ENCODE measurements around the gene PTPRF.

Gene PTPRF

GRCh38 chr1:43513471-43514173 lies 17.1 kb upstream of the PTPRF start:
- DNase-seq (ENCODE audit: low read depth) = no peak

GRCh38 chr1:43518935-43519686 lies 11.6 kb upstream of the PTPRF start:
- DNase-seq (ENCODE audit: low read depth) = no peak

GRCh38 chr1:43520100-43520778 lies 10.4 kb upstream of the PTPRF start:
- no peak for DNase-seq (ENCODE audit: low read depth)

- DNase-seq (ENCODE audit: low read depth) = no peak
Measured at GRCh38 chr1:43521078-43521477, 9.6 kb upstream of the PTPRF start.

GRCh38 chr1:43521756-43522155 lies 8.9 kb upstream of the PTPRF start:
- no peak for DNase-seq (ENCODE audit: low read depth)

- no peak for DNase-seq (ENCODE audit: low read depth)
Measured at GRCh38 chr1:43522431-43522775, 8.3 kb upstream of the PTPRF start.

- no peak for DNase-seq (ENCODE audit: low read depth)
Measured at GRCh38 chr1:43522776-43523480, 7.8 kb upstream of the PTPRF start.

- no peak for DNase-seq (ENCODE audit: low read depth)
Measured at GRCh38 chr1:43524804-43525203, 5.9 kb upstream of the PTPRF start.

- DNase-seq (ENCODE audit: low read depth) = no peak
Measured at GRCh38 chr1:43526002-43526401, 4.7 kb upstream of the PTPRF start.

GRCh38 chr1:43527111-43527878 lies 3.4 kb upstream of the PTPRF start:
- no peak for DNase-seq (ENCODE audit: low read depth)

GRCh38 chr1:43529206-43529731 lies 1.4 kb upstream of the PTPRF start:
- peak; percentile 74 for DNase-seq (ENCODE audit: low read depth)

GRCh38 chr1:43531107-43531905 lies 623 bp downstream of the PTPRF start:
- DNase-seq (ENCODE audit: low read depth) = no peak

GRCh38 chr1:43531906-43532584 lies 1.4 kb downstream of the PTPRF start:
- no peak for DNase-seq (ENCODE audit: low read depth)

- DNase-seq (ENCODE audit: low read depth) = no peak
Measured at GRCh38 chr1:43532716-43533115, 2.0 kb downstream of the PTPRF start.

- no peak for DNase-seq (ENCODE audit: low read depth)
Measured at GRCh38 chr1:43533584-43533983, 2.9 kb downstream of the PTPRF start.

- DNase-seq (ENCODE audit: low read depth) = no peak
Measured at GRCh38 chr1:43534256-43534655, 3.6 kb downstream of the PTPRF start.

GRCh38 chr1:43536196-43536863 lies 5.6 kb downstream of the PTPRF start:
- no peak for DNase-seq (ENCODE audit: low read depth)

- no peak for DNase-seq (ENCODE audit: low read depth)
Measured at GRCh38 chr1:43536864-43537358, 6.2 kb downstream of the PTPRF start.

GRCh38 chr1:43537423-43538142 lies 6.9 kb downstream of the PTPRF start:
- no peak for DNase-seq (ENCODE audit: low read depth)
